Activated CD4-positive, alpha-beta memory T cell treated with anti-CD3 and anti-CD28 coated beads for 36 hours (primary cell): ENCODE data around the gene XYLT1. TPM values are rescaled to one million over a fixed set of nuclear protein-coding genes. Genes with fewer than 3 reads are reported as not detected.
"Not testable (repeated sequence)": the region's sequence is repeated elsewhere in the genome, so short reads cannot be mapped to it uniquely, and the experiment has no call there.

Experiments
- CTCF ChIA-PET: fragments of 350-600 bp; sonication (Branson Sonifier 250); formaldehyde crosslinking; loops from one replicate; lab custom pipeline; 2021; ENCODE audit warnings: antibody characterized with exemption, inconsistent platforms; lab: Charles Lee
- POLR2A ChIA-PET: fragments of 350-600 bp; sonication (Branson Sonifier 250); formaldehyde crosslinking; loops from one replicate; lab custom pipeline; 2021; ENCODE audit warnings: antibody characterized with exemption; lab: Charles Lee
- DNase-seq: peaks from one replicate; pipeline ENCODE4 v3.0.0-alpha.2; 2020
- H3K27ac Mint-ChIP-seq: one replicate; pipeline ENCODE4 v1.8.0; 2021; ENCODE audit warnings: mixed read lengths
- H3K27me3 Mint-ChIP-seq: one replicate; pipeline ENCODE4 v1.8.0; 2021; ENCODE audit warnings: mixed read lengths
- H3K36me3 Mint-ChIP-seq: one replicate; pipeline ENCODE4 v1.8.0; 2021; ENCODE audit warnings: mixed read lengths
- H3K4me1 Mint-ChIP-seq: one replicate; pipeline ENCODE4 v1.8.0; 2021; ENCODE audit warnings: low read depth, mixed read lengths
- H3K4me3 Mint-ChIP-seq: one replicate; pipeline ENCODE4 v1.8.0; 2021; ENCODE audit warnings: mild to moderate bottlenecking, mixed read lengths
- H3K9me3 Mint-ChIP-seq: one replicate; pipeline ENCODE4 v1.8.0; 2021; ENCODE audit warnings: mixed read lengths
- intact Hi-C: fragments of 100-400 bp; cut with micrococcal nuclease; formaldehyde crosslinking; loops from one replicate; pipeline ENCODE4 v1.15.1; 2023
- total RNA-seq, 2 experiments: library from RNA; stranded (reverse); gene quantifications; one replicate each; pipeline ENCODE4 v1.2.3, GENCODE V29; 2021

Gene XYLT1
- total RNA-seq, 2 experiments from 2014 or later = 6.2 to 6.8 TPM

DNA sequence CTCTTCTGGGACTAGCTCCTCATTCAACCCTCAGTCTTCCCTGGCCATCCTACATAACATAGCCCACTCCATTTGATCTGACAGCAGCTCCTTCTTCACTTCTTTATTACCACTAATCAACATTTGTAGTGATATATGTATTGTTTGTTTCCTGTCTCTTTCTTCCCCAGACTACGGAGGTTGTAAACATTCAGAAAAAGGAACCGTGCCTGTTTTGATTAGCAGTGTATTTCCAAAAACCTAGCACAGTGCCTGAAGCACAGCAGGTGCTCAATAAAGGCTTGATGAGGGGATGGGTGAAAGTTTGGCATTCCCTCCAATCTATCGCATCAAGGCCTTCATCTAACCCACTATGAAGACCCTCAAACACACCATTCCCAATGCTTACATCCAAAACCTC lies 150.8 kb downstream of the XYLT1 start:
- no peaks in the 10 kb centered on the region for H3K36me3 Mint-ChIP-seq
- ChIA-PET POLR2A (no interaction called here), CTCF (no interaction called here)
- no peaks in the 10 kb centered on the region for H3K9me3 Mint-ChIP-seq
- H3K4me3 Mint-ChIP-seq = no peak overlapping the region
- peaks cover 5% of the 10 kb centered on the region for H3K4me1 Mint-ChIP-seq
- no peak for DNase-seq
- intact Hi-C loops = no loop called here
- H3K27ac Mint-ChIP-seq = no peak overlapping the region
- no peaks in the 10 kb centered on the region for H3K27me3 Mint-ChIP-seq

DNA sequence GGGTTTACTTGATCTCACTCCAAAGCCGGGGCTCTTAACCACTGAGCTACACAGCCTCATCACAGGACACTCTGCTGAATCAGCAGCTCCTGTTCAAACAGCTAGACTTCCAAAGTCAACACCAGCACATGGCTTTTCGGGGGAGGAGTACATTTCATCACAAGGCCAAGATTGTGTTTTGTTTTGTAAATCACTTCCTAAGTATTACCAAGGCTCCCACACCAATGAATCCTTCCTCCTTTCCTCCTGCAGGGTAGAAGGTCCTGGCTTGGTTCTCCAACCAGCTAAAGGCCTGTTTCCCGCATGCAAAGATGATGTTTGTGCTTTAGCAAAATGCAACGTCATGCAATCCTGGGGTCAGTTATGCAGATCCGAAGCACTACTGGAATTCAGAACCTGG lies 152.5 kb downstream of the XYLT1 start:
- intact Hi-C loops = no loop called here
- Mint-ChIP-seq H3K9me3 (no peaks in the 10 kb centered on the region), H3K27me3 (no peaks in the 10 kb centered on the region), H3K4me1 (peaks cover 7% of the 10 kb centered on the region), H3K4me3 (no peak overlapping the region), H3K36me3 (no peaks in the 10 kb centered on the region), H3K27ac (no peak overlapping the region)
- ChIA-PET CTCF (interaction anchor here (1.4 kb wide), 1 partner anchor 260 kb away, joined by 3 read pairs; no protein-coding TSS in a partner anchor), POLR2A (no interaction called here)
- DNase-seq = no peak

DNA sequence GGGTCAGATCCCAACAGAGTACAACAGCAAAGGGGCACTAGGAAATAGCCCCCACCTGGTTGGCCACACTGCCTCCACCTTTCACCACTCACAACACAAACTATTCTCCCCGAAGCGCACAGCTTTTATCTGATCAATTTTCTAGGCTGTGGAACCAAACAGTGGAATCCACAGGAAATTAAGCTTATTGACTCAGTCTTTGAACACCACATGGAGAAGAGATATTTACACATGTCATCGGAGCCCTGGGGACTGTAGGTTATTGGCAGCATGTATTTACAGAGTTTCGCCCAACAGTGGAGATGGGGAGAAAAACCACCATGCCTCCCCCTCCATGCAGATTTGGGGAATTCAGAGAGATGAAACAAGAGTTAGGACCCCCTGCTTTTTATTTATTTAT lies 154.8 kb downstream of the XYLT1 start:
- ChIA-PET CTCF (no interaction called here), POLR2A (no interaction called here)
- intact Hi-C loops = no loop called here
- Mint-ChIP-seq H3K4me3 (no peak overlapping the region), H3K36me3 (no peaks in the 10 kb centered on the region), H3K9me3 (no peaks in the 10 kb centered on the region), H3K27me3 (no peaks in the 10 kb centered on the region), H3K27ac (no peak overlapping the region), H3K4me1 (peaks cover 11% of the 10 kb centered on the region)
- DNase-seq = no peak

DNA sequence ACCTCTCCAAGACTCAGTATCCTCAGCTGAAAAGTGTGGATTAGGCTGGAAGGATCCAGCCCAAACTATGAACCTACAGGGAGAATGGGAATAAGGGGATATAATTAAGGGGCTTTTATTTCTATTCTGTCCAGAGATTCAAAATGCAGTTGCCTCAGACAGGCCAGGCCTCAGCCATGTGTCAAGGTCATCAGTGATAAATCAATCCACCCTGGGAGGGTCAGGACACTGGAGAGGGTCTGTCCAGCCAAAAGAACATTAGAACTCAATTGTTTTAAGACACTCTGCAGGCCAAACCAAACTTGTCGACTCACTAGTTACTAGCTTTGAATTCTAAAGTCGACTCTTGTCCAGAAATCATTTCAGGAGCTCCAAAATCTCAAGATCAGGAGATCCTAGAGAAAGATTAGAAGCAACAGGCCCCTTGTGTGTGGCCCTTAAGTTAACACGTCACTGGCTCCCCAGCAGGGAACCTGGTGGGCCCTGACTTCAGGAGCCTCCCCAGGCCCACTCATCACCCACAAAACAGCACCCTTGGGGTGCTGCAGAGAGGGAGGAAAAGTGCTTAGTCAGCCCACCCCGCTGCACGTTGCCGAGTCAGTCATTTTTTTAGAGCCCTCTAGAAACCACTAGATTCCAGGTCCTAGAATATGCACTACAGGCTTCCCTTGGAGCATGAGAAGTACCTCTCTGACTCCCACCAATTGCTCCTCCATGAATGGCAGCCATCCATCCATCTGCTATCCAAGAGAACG lies 156.8 kb downstream of the XYLT1 start:
- CTCF ChIA-PET = no interaction called here

DNA sequence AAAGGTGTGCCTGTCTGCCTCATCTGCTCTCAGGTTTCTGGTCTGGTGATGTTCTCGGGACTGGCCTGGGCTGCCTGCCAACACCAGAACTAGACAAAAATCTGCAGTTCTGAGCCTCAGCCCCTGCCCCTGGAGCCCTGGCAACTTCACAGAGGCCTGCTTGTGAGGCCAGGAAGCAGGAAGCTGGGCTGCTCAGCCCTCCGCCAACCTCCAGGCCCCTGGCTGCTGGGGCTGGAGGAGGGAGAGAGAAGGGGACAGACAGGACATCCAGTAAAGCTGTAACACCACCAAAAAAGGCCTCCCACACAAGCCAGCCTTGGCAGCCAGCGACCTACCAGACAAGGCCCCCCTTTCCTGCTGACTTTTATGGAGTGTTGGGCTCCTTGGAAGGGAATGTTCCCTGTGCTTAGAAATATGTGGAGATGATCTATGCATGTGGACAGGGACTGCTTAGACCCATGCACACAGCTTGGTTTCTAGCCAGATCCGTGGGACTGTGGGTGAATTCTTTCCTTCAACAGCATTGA lies 157.6 kb downstream of the XYLT1 start:
- H3K27me3 Mint-ChIP-seq = no peaks in the 10 kb centered on the region
- no peaks in the 10 kb centered on the region for H3K9me3 Mint-ChIP-seq
- intact Hi-C loops = no loop called here
- H3K4me3 Mint-ChIP-seq = no peak overlapping the region
- no peak for DNase-seq
- CTCF ChIA-PET = no interaction called here
- H3K36me3 Mint-ChIP-seq = no peaks in the 10 kb centered on the region
- H3K27ac Mint-ChIP-seq = no peak overlapping the region
- peaks cover 11% of the 10 kb centered on the region for H3K4me1 Mint-ChIP-seq
- POLR2A ChIA-PET = no interaction called here

More for the DNA sequence above, 156.8 kb downstream of the XYLT1 start:
- H3K4me3 Mint-ChIP-seq = no peak overlapping the region
- no peaks in the 10 kb centered on the region for H3K36me3 Mint-ChIP-seq
- H3K27me3 Mint-ChIP-seq = no peaks in the 10 kb centered on the region
- intact Hi-C loops = no loop called here
- no peaks in the 10 kb centered on the region for H3K9me3 Mint-ChIP-seq
- H3K4me1 Mint-ChIP-seq = peaks cover 11% of the 10 kb centered on the region
- no peak overlapping the region for H3K27ac Mint-ChIP-seq
- DNase-seq = no peak
- POLR2A ChIA-PET = no interaction called here

DNA sequence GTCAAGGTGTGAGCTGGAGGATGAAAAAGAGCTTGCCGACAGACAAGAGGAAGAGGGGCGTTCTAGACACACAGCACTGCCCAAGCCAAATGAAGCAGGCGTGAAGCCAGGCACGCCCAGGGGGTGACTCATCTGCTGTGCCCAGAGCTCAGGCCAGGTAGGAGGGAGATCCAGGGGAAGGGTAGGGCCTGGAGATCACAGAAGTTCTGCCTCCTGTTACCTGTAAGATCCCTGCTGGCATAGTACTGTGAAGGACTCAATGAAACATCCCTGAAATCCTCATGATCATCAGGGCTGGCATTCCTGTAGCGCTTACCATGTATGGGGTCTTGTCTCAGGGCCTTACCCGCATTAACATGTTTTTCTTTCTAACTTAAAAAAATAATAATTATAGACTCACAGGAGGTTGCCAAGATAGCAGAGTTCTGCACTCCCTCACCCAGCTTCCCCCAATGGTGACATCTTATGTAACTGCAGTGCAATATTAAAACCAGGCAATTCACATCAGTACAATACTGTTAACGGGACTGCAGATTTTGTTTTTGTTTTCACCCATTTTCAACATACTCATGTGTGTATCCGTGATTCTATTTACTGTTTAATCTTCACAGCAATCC lies 158.6 kb downstream of the XYLT1 start:
- no peaks in the 10 kb centered on the region for H3K27me3 Mint-ChIP-seq
- intact Hi-C loops = no loop called here
- ChIA-PET POLR2A (no interaction called here), CTCF (no interaction called here)
- no peak for DNase-seq
- H3K27ac Mint-ChIP-seq = no peak overlapping the region
- H3K4me1 Mint-ChIP-seq = peaks cover 11% of the 10 kb centered on the region
- no peak overlapping the region for H3K4me3 Mint-ChIP-seq
- no peaks in the 10 kb centered on the region for H3K36me3 Mint-ChIP-seq
- no peaks in the 10 kb centered on the region for H3K9me3 Mint-ChIP-seq

DNA sequence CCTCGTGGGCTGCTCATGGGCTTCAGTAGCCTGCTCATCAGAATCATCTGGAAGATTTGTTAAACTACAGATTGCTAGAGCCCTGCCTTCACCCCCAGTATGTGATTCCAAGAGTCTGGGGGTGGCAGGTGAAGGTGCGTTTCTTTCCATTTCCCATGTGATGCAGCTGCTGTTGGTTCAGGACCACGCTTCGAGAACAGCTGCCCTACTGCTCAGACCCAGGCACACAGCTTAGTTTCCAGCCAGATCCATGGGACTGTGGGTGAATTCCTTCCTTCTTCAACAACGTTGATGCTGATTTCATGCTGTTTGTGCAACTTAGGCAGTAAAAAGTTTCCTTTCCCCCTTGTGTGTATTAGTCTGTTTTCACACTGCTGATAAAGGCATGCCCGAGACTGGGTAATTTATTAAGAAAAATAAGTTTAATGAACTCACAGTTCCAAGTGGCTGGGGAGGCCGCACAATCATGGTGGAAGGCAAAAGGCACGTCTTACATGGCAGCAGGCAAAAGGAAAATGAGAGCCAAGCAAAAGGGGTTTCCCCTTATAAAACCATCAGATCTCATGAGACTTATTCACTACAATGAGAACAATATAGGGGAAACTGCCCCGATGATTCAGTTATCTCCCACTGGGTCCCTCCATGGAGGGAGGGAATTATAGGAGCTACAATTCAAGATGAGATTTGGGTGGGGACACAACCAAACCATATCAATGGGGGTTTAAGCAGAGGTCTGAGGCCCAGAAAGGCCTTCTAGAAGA lies 159.2 kb downstream of the XYLT1 start:
- ChIA-PET POLR2A (no interaction called here), CTCF (no interaction called here)
- no peak overlapping the region for H3K27ac Mint-ChIP-seq
- no peaks in the 10 kb centered on the region for H3K36me3 Mint-ChIP-seq
- intact Hi-C loops = no loop called here
- H3K4me3 Mint-ChIP-seq = no peak overlapping the region
- H3K27me3 Mint-ChIP-seq = no peaks in the 10 kb centered on the region
- DNase-seq = no peak
- H3K4me1 Mint-ChIP-seq = peaks cover 11% of the 10 kb centered on the region
- H3K9me3 Mint-ChIP-seq = no peaks in the 10 kb centered on the region

DNA sequence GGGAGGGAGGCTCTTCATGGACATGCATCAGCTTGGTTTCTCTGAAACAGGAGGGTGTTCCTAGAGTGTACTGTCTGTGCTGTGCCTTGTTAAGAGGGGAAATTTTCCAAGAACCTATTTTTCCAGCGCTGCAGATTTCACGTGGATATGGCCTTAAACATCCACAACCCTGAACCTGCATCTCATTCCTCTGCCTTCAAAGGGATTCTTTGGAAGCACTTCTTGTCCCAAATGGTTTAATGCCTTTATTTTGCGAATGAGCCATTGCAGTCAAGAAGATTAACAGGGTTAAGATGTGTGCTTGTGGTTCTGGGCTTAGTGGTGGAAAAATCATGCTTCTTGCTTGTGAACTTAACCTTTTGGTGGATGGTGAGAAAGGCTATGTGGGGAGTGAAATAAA lies 161.2 kb downstream of the XYLT1 start:
- no peaks in the 10 kb centered on the region for H3K9me3 Mint-ChIP-seq
- H3K36me3 Mint-ChIP-seq = no peaks in the 10 kb centered on the region
- ChIA-PET CTCF (no interaction called here), POLR2A (no interaction called here)
- peaks cover 22% of the 10 kb centered on the region for H3K4me1 Mint-ChIP-seq
- no peak for DNase-seq
- intact Hi-C loops = no loop called here
- no peaks in the 10 kb centered on the region for H3K27me3 Mint-ChIP-seq
- no peak overlapping the region for H3K4me3 Mint-ChIP-seq
- no peak overlapping the region for H3K27ac Mint-ChIP-seq

DNA sequence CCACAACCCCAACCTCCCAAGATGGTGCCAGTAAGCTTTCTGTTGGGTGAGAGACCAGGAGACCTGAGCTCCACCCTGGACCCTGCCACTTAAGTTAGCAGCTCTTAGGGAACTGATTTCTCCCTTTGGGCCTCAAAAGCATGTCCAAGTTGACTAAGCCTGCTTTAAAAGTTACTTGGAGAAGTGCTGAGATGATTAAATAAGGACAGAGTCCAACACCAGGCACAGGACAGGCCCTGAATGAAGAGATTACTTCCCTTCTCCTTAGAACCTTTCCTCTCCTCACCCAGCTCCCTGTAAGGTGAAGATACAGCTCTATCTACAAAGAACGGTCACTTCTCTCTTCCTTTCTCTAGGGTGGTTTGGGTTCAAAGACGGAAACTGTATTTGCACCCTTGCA lies 162.6 kb downstream of the XYLT1 start:
- ChIA-PET CTCF (no interaction called here), POLR2A (no interaction called here)
- Mint-ChIP-seq H3K36me3 (no peaks in the 10 kb centered on the region), H3K4me1 (peaks cover 28% of the 10 kb centered on the region), H3K4me3 (no peak overlapping the region), H3K27me3 (no peaks in the 10 kb centered on the region), H3K27ac (no peak overlapping the region), H3K9me3 (no peaks in the 10 kb centered on the region)
- intact Hi-C loops = no loop called here
- no peak for DNase-seq

DNA sequence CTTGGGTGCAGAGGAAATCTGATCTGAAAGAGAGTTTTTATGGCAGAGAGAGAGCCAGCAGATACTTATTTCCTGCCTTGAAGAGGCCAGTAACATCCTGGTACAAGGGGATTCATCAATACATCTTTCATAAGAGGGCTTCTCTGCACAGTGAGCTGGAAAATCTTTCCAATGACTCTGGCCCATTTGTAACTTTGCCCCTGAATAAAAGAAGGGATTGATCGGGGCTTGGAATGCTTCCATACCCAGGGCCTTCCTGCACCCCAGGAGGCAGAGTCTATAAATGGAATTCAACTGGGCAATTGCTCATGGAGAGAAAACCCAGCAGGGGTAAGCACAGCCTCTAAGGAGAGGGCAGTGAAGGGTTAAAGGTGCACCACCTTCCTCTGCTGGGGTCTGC lies 163.3 kb downstream of the XYLT1 start:
- POLR2A ChIA-PET = no interaction called here
- intact Hi-C loops = no loop called here
- Mint-ChIP-seq H3K27ac (no peak overlapping the region), H3K27me3 (no peaks in the 10 kb centered on the region), H3K4me3 (no peak overlapping the region), H3K9me3 (no peaks in the 10 kb centered on the region), H3K36me3 (no peaks in the 10 kb centered on the region), H3K4me1 (peaks cover 35% of the 10 kb centered on the region)
- no peak for DNase-seq
- CTCF ChIA-PET = no interaction called here

DNA sequence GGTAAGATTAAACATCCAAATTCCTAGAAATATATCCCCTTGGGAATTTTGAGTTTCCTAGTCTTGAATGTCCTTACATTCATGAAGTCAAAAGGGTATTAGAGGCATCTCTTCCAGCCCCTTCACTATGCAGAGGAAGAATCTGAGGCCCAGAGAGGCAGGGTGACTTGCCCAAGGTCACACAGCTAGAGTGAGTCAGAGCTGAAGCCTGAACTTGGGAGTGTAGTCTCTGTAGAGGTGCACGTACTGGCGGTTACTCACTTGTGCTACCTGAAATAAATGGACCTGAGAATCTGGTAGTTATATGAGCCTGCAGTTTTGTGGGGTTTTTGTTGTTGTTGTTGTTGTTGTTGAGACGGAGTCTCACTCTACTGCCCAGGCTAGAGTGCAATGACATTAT lies 164.0 kb downstream of the XYLT1 start:
- no peaks in the 10 kb centered on the region for H3K9me3 Mint-ChIP-seq
- DNase-seq = peak; percentile 11
- ChIA-PET POLR2A (interaction anchor here (1.0 kb wide), 1 partner anchor 53 kb away, joined by 3 read pairs; no protein-coding TSS in a partner anchor), CTCF (no interaction called here)
- H3K27me3 Mint-ChIP-seq = no peaks in the 10 kb centered on the region
- intact Hi-C loops = no loop called here
- H3K4me1 Mint-ChIP-seq = peaks cover 37% of the 10 kb centered on the region
- no peak overlapping the region for H3K27ac Mint-ChIP-seq
- no peaks in the 10 kb centered on the region for H3K36me3 Mint-ChIP-seq
- H3K4me3 Mint-ChIP-seq = no peak overlapping the region

DNA sequence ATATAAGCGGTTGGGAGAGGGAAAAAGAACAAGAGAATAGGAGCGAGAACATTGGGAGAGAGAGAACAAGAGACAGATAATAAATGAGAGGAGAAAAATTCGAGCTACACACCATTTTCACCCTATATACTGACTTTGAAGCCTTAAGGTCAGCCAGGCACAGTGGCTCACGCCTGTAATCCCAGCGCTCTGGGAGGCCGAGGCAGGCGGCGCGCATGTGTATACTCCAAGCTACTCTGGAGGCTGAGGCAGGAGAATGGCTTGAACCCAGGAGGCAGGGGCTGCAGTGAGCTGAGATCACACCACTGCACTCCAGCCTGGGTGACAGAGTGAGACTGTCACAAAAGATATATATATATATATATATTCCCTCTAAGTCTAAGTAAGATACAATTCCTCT lies 164.5 kb downstream of the XYLT1 start:
- intact Hi-C loops, H3K27ac Mint-ChIP-seq, H3K9me3 Mint-ChIP-seq, DNase-seq, H3K36me3 Mint-ChIP-seq, H3K27me3 Mint-ChIP-seq, H3K4me3 Mint-ChIP-seq, CTCF ChIA-PET: not testable (repeated sequence)
- POLR2A ChIA-PET = interaction anchor here (1.0 kb wide), 1 partner anchor 53 kb away, joined by 3 read pairs; no protein-coding TSS in a partner anchor
- peaks cover 36% of the 10 kb centered on the region for H3K4me1 Mint-ChIP-seq
